HepG2 (cell line): ENCODE results near the gene DCUN1D2.
A peak's percentile ranks its signal among the peaks of the same experiment; 100 is the strongest.

Experiments used
- CREB1 ChIP-seq, 2 experiments: fragments of 450-650 bp in 1 of 2; IDR thresholded peaks; 2 replicates each; pipeline ENCODE4 v1.6.1; 2016 to 2017; ENCODE audit warnings: control low read depth in 1 of 2, mild to moderate bottlenecking in 1 of 2, missing compliant biosample characterization in 1 of 2, missing genetic modification characterization in 1 of 2
- DNMT1 ChIP-seq: sonication (generic); formaldehyde crosslinking; IDR thresholded peaks from 2 replicates; pipeline ENCODE4 v1.5.1; 2020; ENCODE audit warnings: mild to moderate bottlenecking, missing genetic modification reagents
- EZH2 ChIP-seq: conservative IDR thresholded peaks from 2 replicates; pipeline ENCODE4 v1.6.1; 2012; ENCODE audit warnings: mild to moderate bottlenecking, low read depth, low read length, moderate library complexity
- FOXM1 ChIP-seq: sonication (generic); formaldehyde crosslinking; IDR thresholded peaks from 2 replicates; pipeline ENCODE4 v1.5.0; 2020; ENCODE audit warnings: missing genetic modification reagents
- JUN ChIP-seq: sonication (generic); formaldehyde crosslinking; IDR thresholded peaks from 2 replicates; pipeline ENCODE4 v1.4.0; 2020; ENCODE audit warnings: mild to moderate bottlenecking, missing genetic modification reagents
- POLR2AphosphoS5 ChIP-seq: IDR thresholded peaks from 2 replicates; pipeline ENCODE4 v1.6.1; 2012; ENCODE audit warnings: low read depth, low read length
- ZNF441 ChIP-seq: sonication (generic); formaldehyde crosslinking; IDR thresholded peaks from 2 replicates; pipeline ENCODE4 v1.7.0; 2021; ENCODE audit warnings: missing genetic modification reagents, borderline replicate concordance
- ZNF761 ChIP-seq: sonication (generic); formaldehyde crosslinking; conservative IDR thresholded peaks from 2 replicates; pipeline ENCODE4 v1.4.0; 2020; ENCODE audit warnings: mild to moderate bottlenecking, missing genetic modification reagents
- TF ChIP-seq, protein P1 (sequence below): sonication (generic); formaldehyde crosslinking; IDR thresholded peaks from 2 replicates; pipeline ENCODE4 v1.4.0; 2020; ENCODE audit warnings: mild to moderate bottlenecking, missing genetic modification reagents
- TF ChIP-seq, protein P2 (sequence below): sonication (generic); formaldehyde crosslinking; IDR thresholded peaks from 2 replicates; pipeline ENCODE4 v1.4.0; 2020; ENCODE audit warnings: missing genetic modification reagents
- TF ChIP-seq, protein P3 (sequence below): sonication (generic); formaldehyde crosslinking; IDR thresholded peaks from 2 replicates; pipeline ENCODE4 v1.9.0; 2021; ENCODE audit warnings: missing genetic modification reagents, borderline replicate concordance
- TF ChIP-seq, protein P4 (sequence below): sonication (generic); formaldehyde crosslinking; IDR thresholded peaks from 2 replicates; pipeline ENCODE4 v1.5.0; 2020; ENCODE audit warnings: mild to moderate bottlenecking, missing genetic modification reagents, moderate library complexity

DNA sequence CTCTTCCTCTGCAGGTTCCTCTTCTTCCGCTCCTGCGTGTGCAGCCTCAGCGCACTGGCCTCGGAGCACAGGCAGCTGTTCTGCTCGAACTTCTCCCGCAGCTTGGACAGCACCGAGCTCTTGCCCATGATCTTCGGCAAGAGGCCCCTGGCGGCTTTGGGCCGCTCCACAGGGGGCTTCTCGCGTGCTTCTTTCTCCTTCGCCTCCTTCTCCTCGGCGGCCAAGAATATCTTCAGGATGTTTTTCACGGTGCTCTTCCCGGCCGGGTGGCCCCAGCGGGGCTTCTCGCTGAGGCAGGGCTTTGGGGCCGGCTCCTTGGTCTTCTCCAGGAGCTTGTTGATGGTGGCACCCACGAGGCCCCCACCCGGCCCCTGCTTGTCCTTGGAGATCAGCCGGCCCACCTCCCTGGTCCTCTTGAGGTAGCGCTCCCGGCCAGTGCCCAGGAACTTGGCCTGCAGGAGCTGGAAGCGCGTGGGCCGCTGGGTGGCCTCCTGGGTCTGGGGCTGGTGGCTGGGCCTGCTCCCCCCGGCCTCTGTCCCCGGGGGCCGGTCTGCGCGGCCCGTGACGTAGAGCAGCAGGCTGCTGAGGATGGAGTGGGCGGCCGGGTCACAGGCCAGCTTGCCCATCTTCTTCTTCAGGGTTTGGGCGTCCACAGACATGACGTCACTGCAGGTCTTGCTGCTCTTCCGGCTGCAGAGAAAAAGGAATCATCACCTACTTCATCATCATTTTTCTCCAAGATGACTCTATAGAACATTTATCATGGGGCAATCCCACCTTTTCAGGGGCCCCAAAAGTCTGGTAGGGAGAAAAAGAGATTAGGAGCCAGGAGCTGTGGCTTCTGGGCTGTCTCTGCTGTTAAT lies 82.7 kb downstream of the DCUN1D2 start:
- TF ChIP-seq ZNF761 (CRISPR knock-in tag): no peak
- no peak for TF ChIP-seq EZH2
- TF ChIP-seq, protein P1, sequence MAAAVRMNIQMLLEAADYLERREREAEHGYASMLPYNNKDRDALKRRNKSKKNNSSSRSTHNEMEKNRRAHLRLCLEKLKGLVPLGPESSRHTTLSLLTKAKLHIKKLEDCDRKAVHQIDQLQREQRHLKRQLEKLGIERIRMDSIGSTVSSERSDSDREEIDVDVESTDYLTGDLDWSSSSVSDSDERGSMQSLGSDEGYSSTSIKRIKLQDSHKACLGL (CRISPR knock-in tag): no peak
- TF ChIP-seq, protein P2, sequence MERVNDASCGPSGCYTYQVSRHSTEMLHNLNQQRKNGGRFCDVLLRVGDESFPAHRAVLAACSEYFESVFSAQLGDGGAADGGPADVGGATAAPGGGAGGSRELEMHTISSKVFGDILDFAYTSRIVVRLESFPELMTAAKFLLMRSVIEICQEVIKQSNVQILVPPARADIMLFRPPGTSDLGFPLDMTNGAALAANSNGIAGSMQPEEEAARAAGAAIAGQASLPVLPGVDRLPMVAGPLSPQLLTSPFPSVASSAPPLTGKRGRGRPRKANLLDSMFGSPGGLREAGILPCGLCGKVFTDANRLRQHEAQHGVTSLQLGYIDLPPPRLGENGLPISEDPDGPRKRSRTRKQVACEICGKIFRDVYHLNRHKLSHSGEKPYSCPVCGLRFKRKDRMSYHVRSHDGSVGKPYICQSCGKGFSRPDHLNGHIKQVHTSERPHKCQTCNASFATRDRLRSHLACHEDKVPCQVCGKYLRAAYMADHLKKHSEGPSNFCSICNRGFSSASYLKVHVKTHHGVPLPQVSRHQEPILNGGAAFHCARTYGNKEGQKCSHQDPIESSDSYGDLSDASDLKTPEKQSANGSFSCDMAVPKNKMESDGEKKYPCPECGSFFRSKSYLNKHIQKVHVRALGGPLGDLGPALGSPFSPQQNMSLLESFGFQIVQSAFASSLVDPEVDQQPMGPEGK (CRISPR knock-in tag): no peak
- TF ChIP-seq POLR2AphosphoS5: no peak
- no peak for TF ChIP-seq ZNF441 (CRISPR knock-in tag)
- TF ChIP-seq CREB1 (IDR thresholded peaks at IDR 0.05): peak; percentile 94
- no peak for TF ChIP-seq CREB1 (CRISPR knock-in tag; IDR thresholded peaks at IDR 0.05)
- TF ChIP-seq, protein P3, sequence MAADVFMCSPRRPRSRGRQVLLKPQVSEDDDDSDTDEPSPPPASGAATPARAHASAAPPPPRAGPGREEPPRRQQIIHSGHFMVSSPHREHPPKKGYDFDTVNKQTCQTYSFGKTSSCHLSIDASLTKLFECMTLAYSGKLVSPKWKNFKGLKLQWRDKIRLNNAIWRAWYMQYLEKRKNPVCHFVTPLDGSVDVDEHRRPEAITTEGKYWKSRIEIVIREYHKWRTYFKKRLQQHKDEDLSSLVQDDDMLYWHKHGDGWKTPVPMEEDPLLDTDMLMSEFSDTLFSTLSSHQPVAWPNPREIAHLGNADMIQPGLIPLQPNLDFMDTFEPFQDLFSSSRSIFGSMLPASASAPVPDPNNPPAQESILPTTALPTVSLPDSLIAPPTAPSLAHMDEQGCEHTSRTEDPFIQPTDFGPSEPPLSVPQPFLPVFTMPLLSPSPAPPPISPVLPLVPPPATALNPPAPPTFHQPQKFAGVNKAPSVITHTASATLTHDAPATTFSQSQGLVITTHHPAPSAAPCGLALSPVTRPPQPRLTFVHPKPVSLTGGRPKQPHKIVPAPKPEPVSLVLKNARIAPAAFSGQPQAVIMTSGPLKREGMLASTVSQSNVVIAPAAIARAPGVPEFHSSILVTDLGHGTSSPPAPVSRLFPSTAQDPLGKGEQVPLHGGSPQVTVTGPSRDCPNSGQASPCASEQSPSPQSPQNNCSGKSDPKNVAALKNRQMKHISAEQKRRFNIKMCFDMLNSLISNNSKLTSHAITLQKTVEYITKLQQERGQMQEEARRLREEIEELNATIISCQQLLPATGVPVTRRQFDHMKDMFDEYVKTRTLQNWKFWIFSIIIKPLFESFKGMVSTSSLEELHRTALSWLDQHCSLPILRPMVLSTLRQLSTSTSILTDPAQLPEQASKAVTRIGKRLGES (CRISPR knock-in tag): no peak
- no peak for TF ChIP-seq JUN (CRISPR knock-in tag)
- TF ChIP-seq, protein P4, sequence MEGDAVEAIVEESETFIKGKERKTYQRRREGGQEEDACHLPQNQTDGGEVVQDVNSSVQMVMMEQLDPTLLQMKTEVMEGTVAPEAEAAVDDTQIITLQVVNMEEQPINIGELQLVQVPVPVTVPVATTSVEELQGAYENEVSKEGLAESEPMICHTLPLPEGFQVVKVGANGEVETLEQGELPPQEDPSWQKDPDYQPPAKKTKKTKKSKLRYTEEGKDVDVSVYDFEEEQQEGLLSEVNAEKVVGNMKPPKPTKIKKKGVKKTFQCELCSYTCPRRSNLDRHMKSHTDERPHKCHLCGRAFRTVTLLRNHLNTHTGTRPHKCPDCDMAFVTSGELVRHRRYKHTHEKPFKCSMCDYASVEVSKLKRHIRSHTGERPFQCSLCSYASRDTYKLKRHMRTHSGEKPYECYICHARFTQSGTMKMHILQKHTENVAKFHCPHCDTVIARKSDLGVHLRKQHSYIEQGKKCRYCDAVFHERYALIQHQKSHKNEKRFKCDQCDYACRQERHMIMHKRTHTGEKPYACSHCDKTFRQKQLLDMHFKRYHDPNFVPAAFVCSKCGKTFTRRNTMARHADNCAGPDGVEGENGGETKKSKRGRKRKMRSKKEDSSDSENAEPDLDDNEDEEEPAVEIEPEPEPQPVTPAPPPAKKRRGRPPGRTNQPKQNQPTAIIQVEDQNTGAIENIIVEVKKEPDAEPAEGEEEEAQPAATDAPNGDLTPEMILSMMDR (CRISPR knock-in tag): no peak
- no peak for TF ChIP-seq FOXM1 (CRISPR knock-in tag)
- no peak for TF ChIP-seq DNMT1 (CRISPR knock-in tag)
